ENCODE results near the gene ZNF583. TPM values are rescaled to one million over a fixed set of nuclear protein-coding genes. Genes with fewer than 3 reads are reported as not detected.

The ZNF583 gene
- total RNA-seq, 1 experiment from 2014 or later: 6.3 TPM

GRCh38 chr19:56403261-56403660 lies 871 bp upstream of the ZNF583 start:
- TSS peak; percentile 70 for BruUV-seq (replicated peaks)
- POLR2A ChIA-PET (ENCODE audit: low non-redundant PET): no interaction called here
- no peaks in the 10 kb centered on the region for H3K27me3 ChIP-seq (replicated peaks; ENCODE audit: insufficient read depth, low read depth, low read length, poor library complexity)
- peak; percentile 10 for DNase-seq (ENCODE audit: low spot score)
- CTCF ChIA-PET: interaction anchor here (0.6 kb wide), 1 partner anchor 1765 kb away, joined by 3 read pairs; no protein-coding TSS in a partner anchor
- intact Hi-C loops (cut with micrococcal nuclease; ENCODE audit: unreplicated experiment): no loop called here
- peaks cover 47% of the 10 kb centered on the region for H3K9me3 ChIP-seq (ENCODE audit: low read depth, low read length, poor library complexity, severe bottlenecking)
- TF ChIP-seq EZH2 (IDR thresholded peaks at IDR 0.05; ENCODE audit: borderline replicate concordance, low read depth, low read length, poor library complexity, severe bottlenecking): no peak
- TF ChIP-seq, protein P1, sequence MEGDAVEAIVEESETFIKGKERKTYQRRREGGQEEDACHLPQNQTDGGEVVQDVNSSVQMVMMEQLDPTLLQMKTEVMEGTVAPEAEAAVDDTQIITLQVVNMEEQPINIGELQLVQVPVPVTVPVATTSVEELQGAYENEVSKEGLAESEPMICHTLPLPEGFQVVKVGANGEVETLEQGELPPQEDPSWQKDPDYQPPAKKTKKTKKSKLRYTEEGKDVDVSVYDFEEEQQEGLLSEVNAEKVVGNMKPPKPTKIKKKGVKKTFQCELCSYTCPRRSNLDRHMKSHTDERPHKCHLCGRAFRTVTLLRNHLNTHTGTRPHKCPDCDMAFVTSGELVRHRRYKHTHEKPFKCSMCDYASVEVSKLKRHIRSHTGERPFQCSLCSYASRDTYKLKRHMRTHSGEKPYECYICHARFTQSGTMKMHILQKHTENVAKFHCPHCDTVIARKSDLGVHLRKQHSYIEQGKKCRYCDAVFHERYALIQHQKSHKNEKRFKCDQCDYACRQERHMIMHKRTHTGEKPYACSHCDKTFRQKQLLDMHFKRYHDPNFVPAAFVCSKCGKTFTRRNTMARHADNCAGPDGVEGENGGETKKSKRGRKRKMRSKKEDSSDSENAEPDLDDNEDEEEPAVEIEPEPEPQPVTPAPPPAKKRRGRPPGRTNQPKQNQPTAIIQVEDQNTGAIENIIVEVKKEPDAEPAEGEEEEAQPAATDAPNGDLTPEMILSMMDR (conservative IDR thresholded peaks at IDR 0.05; ENCODE audit: low read depth, low read length): no peak
- H3K27ac ChIP-seq (ENCODE audit: low read depth, low read length, poor library complexity, severe bottlenecking): peak overlapping the region; percentile 91
- H3K36me3 ChIP-seq (ENCODE audit: insufficient read depth, low read length, poor library complexity, severe bottlenecking): peaks cover 16% of the 10 kb centered on the region
- no peaks in the 10 kb centered on the region for H3K4me1 ChIP-seq (ENCODE audit: insufficient read depth, low read length, poor library complexity, severe bottlenecking)
- H3K4me3 ChIP-seq (ENCODE audit: low read depth, low read length, poor library complexity, severe bottlenecking): peak overlapping the region; percentile 68

- TF ChIP-seq, protein P1 (conservative IDR thresholded peaks at IDR 0.05; ENCODE audit: low read depth, low read length): no peak
- TF ChIP-seq EZH2 (IDR thresholded peaks at IDR 0.05; ENCODE audit: borderline replicate concordance, low read depth, low read length, poor library complexity, severe bottlenecking): no peak
- intact Hi-C loops (cut with micrococcal nuclease; ENCODE audit: unreplicated experiment): no loop called here
- BruUV-seq (replicated peaks): TSS peak; percentile 40
- H3K27ac ChIP-seq (ENCODE audit: low read depth, low read length, poor library complexity, severe bottlenecking): peak overlapping the region; percentile 91
- peaks cover 47% of the 10 kb centered on the region for H3K9me3 ChIP-seq (ENCODE audit: low read depth, low read length, poor library complexity, severe bottlenecking)
- DNase-seq (ENCODE audit: low spot score): no peak
- no peaks in the 10 kb centered on the region for H3K4me1 ChIP-seq (ENCODE audit: insufficient read depth, low read length, poor library complexity, severe bottlenecking)
- H3K27me3 ChIP-seq (replicated peaks; ENCODE audit: insufficient read depth, low read depth, low read length, poor library complexity): no peaks in the 10 kb centered on the region
- CTCF ChIA-PET: no interaction called here
- peak overlapping the region; percentile 68 for H3K4me3 ChIP-seq (ENCODE audit: low read depth, low read length, poor library complexity, severe bottlenecking)
- POLR2A ChIA-PET (ENCODE audit: low non-redundant PET): no interaction called here
- peaks cover 28% of the 10 kb centered on the region for H3K36me3 ChIP-seq (ENCODE audit: insufficient read depth, low read length, poor library complexity, severe bottlenecking)
Measured at GRCh38 chr19:56404705-56405056, 549 bp downstream of the ZNF583 start.

DNA sequence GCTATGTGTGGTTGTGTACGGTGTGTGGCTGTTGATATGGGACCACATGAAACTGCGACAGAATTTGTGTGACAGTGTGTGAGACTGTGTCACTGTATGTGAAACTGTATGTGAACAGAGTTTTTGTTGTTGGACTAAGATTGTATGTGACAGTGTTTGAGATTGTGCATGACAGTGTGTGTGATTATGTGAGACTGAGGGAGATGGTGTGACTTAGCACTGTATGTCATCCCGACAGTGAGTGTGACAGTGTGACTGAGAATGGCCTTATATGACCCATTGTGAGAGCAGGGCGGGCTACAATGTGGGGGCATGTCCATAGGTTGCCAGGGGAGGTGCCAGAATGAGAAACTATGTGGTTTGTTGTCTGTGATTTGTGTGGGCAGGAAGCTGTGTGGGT lies 930 bp downstream of the ZNF583 start:
- TF ChIP-seq, protein P1 (conservative IDR thresholded peaks at IDR 0.05; ENCODE audit: low read depth, low read length): no peak
- TF ChIP-seq EZH2 (IDR thresholded peaks at IDR 0.05; ENCODE audit: borderline replicate concordance, low read depth, low read length, poor library complexity, severe bottlenecking): no peak
- intact Hi-C loops (cut with micrococcal nuclease; ENCODE audit: unreplicated experiment): no loop called here
- ChIA-PET CTCF (no interaction called here), POLR2A (ENCODE audit: low non-redundant PET) (no interaction called here)
- no peak for DNase-seq (ENCODE audit: low spot score)
- Histone ChIP-seq H3K27me3 (replicated peaks; ENCODE audit: insufficient read depth, low read depth, low read length, poor library complexity) (no peaks in the 10 kb centered on the region), H3K4me1 (ENCODE audit: insufficient read depth, low read length, poor library complexity, severe bottlenecking) (no peaks in the 10 kb centered on the region), H3K9me3 (ENCODE audit: low read depth, low read length, poor library complexity, severe bottlenecking) (peaks cover 46% of the 10 kb centered on the region), H3K27ac (ENCODE audit: low read depth, low read length, poor library complexity, severe bottlenecking) (no peak overlapping the region), H3K4me3 (ENCODE audit: low read depth, low read length, poor library complexity, severe bottlenecking) (peak overlapping the region; percentile 68), H3K36me3 (ENCODE audit: insufficient read depth, low read length, poor library complexity, severe bottlenecking) (peaks cover 31% of the 10 kb centered on the region)
- no TSS peak for BruUV-seq (replicated peaks)
